GM18505 (cell line): Measurements from ENCODE around the gene ZMYND19.
"Not testable (repeated sequence)": the region's sequence is repeated elsewhere in the genome, so short reads cannot be mapped to it uniquely, and the experiment has no call there.

Experiments
- ATAC-seq: cut with Tn5 transposase; IDR thresholded peaks from one replicate; pipeline ENCODE4 v1.9.1; 2021; ENCODE audit not compliant: unreplicated experiment
- POLR2A ChIP-seq: IDR thresholded peaks from 4 replicates; pipeline ENCODE4 v1.6.1; 2011; ENCODE audit warnings: borderline replicate concordance; ENCODE audit not compliant: insufficient read depth, insufficient read length; ENCODE audit errors: extremely low read depth

Gene ZMYND19

DNA sequence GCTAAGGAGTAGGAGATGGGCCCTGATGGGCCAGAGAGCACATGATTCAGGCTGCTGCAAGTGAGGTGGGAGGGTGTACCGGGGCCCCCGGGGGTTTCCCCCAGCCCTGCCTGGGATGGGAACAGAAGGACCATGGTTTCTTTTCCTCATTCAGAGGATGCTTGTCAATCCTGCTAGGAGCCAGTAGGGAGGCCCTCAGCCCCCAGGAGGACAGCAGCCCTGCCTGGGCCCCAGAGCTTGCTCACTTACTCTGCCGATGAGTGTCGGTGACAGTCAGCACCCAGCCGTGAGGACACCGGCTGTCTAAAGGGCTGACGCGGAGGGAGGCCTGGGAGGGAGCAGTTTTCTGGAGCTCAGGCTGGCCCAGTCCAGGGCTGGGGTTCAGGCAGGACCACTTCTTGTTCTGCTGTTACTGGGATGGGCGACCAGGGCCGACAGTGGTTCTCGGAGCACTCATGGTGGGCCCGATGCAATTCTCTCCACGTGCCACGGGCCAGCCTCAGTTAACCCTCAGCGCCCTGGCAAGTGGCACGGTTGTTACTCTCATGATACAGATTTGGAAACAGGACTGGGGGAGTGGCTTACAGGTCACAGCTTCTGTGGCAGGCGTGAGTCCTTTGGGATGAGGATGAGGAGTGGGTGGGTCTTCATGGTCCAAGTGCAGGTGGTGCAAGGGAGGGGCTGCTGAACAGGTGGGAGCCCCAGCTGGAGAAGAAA lies 17.0 kb upstream of the ZMYND19 start:
- no peak for ATAC-seq
- no peak for TF ChIP-seq POLR2A

DNA sequence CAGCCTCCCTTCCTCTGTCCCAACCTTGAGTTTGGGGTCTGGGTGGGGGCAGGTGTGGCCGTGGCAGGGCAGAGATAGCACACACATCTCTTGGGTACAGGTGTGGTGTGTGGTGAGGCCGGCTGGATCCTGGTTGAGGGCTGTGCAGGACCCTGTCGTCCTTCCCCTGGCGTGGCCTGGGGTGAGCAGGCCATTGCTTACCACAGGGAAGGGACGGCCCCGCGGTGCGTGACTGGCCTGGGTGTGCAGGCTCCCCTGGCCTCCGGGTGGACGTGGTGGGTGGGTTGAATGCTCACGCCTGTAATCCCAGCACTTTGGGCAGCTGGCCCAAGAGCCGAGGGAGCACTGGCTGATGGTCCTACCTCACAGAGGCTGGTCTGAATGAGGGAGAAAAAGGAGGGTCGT lies 16.4 kb upstream of the ZMYND19 start:
- ATAC-seq, result no peak
- TF ChIP-seq POLR2A, result no peak

DNA sequence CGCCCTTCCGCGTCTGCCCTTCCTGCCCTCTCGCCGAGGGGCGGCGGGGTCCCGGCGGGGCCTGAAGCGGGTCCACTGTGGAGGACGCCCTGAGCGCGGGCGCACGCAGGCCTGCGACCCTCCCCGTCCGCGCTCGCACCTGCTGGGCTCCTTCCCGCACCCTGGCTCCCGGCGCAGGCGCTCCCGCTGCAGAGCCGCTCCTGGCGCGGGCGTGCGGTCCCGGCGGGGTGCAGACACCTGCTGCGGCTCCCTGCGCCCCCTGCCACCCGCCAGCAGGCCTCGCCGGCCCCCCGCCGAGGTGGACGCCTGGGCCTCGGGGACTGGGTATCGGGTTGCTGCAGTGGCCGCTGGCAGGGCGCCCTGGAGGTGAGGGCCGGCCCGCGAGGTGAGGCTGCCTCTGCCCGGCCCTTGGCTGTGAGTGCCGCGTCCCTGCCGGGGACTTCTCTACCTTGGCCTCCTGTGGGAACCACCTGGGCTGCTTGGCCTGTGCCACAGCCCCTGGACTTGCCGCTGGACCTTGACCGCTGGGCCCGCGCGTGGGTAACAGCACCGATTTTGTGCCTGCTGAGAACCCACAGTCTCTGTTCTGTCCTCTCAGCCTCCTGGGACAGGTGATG lies 15.8 kb upstream of the ZMYND19 start:
- no peak for TF ChIP-seq POLR2A
- ATAC-seq, result peak; percentile 5

DNA sequence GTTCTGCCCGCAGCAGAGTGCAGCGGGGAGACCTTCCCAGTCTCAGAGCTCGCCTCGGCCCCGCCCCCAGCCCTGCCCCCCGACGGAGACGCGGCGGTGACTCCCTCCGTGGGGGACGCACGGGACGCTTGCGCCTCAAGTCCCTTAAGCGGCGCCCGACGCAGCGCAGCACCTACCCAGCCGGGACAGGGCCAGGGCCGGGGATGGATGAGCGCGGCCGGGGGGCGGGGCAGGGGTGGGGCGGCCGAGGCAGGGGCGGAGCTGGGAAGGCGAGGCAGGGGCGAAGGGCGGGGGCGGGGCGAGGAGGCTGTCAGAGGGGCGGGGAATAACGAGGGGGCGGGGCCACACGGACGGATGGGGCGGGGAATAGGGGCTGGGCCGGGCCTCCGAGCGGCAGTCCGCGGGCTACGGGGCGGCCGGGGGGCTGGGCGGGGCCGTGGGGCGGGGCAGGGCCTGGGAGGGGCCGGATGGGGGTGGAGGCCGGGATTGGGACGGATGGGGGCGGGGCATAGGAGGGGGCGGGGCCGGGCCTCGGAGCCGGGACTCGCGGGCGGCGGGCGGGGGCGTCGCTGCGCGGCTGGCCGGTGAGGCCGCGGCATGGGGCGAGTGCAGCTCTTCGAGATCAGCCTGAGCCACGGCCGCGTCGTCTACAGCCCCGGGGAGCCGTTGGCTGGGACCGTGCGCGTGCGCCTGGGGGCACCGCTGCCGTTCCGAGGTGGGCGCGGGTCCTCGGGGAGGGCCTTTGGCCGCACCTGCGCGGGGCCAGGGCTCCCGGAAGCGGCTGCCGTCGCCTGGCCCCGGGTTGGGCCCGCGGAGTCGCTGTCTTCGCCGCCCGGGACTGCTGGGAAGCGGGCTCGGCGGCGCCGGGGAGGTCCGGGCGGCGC lies 15.1 kb upstream of the ZMYND19 start, which contains the start of gene ARRDC1:
TSS of gene ARRDC1 (plus strand) at position 566 of the 884 bp plus-strand sequence. CDS start at position 598, 32 bp downstream.
- peak; percentile 83 for TF ChIP-seq POLR2A
- ATAC-seq, result peak; percentile 67

DNA sequence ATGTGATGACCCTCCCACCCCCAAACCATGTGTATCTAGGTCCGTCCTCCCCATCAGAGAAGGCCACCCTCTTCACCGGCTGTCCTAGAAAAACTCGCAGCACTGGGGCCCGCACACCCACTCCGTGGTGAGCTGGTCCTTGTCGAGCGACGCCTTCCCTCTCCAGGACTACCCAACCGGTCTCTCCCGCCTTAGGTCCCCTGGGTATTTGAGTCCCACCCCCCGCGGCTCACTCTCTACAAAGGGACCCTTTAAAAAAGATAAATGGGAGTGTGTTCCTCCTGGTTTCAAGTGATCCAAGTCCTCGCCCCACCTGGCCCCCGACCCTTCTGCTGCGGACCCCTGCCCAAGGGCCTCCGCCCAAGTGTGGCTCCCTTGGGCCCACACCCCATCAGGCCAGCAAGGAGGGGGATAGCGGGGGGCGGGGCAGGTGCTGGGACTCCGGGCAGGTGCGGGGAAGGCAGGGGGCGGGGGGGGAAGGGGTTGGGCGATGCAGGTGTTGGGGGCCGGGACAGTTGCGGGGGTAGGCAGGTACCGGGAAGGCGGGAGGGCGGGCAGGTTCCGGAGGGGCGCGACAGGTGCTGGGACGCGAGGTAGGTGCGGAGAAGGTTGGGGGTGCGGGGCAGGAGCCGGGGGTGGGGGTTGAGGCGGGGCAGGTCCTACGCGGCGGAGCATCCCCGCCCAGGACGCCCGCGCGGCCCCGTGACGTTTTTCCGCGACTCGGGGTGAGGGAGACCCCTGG lies 14.2 kb upstream of the ZMYND19 start:
- ATAC-seq, result no peak

DNA sequence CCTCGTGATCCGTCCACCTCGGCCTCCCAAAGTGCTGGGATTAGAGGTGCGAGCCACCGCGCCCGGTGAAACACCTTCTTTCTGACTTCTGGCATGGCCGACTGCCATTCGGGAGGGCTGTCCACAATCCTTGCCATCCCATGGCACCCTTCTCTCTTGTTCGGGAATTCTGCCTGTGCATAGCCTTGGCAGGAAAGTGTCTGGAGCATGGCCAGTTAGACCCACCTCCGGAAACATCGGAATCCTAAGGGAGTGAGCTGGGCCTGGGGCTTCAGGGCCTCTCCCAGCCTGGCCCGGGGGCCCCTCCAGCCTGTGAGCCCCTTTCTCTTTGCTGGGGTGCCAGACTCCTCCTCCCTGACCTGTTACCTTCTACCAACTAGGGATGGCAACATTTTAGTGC lies 13.6 kb upstream of the ZMYND19 start:
- no peak for ATAC-seq
- TF ChIP-seq POLR2A, result no peak

More for the DNA sequence above, 14.2 kb upstream of the ZMYND19 start:
- no peak for TF ChIP-seq POLR2A

DNA sequence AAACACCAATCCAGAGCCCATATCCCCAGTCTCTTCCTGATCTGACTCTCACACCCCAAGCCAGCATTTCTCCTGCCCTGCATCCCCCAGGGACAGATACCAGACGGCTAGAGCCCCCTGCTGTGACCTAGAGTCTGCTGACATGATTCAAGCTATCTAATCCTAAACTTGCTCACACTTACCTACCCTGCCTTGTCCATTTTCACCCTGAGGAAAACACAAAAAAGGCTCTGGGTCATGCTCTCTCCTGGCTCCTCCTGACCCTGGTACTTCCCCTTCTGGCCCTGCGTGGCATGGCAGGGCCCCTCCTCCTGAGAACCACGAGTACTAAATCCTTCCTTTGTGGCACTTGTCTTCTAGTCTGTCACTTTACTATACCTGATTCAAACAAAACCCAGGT lies 12.3 kb upstream of the ZMYND19 start:
- TF ChIP-seq POLR2A, result no peak
- no peak for ATAC-seq

DNA sequence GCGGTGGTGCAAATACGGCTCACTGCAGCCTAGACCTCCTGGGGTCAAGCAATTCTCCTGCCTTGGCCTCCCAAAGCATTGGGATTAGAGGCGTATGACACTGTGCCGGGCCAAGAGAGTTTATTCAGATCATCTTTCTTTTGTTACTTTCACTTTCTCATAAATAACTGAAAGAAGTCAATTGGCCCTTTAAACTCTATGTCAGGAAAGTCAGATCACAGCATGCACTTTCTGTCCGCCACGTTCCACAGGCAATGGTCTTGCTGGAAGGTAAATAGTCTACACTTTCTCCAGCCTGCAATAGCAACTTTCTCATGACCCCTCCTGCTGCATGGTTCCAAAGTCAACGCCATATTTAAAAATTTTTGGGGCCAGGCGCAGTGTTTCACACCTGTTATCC lies 8.6 kb upstream of the ZMYND19 start:
- no peak for TF ChIP-seq POLR2A
- ATAC-seq, result no peak

DNA sequence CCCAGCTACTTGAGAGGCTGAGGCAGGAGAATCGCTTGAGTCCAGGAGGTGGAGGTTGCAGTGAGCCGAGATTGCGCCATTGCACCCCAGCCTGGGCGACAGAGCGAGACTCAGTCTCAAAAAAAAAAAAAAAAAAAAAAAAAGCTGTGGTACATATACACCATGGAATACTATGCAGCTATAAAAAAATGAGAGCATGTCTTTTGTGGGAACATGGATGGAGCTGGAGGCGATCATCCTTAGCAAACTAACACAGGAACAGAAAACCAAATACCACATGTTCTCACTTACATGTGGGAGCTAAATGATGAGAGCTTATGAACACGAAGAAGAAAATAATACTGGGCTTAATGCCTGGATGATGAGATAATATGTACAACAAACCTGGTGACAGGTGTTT lies 6.3 kb upstream of the ZMYND19 start:
- not testable (repeated sequence) for ATAC-seq

DNA sequence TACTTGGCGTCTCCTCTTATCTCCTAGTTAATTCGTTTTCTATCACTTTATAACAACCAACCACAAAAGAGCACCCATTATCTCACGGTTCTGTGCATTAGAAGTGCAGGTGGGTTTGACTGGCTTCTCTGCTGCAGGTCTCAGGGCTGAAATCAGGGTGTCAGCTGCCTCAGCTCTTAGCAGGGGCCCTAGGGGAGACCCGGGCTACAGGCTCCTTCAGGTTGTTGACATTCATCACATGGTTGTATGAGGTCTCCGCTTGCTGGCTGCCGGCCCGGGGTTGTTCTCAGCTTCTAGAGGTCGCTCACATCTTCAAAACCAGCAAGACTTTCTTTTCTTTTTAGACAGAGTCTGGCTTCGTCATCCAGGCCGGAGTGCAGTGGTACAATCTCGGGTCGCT lies 2.9 kb upstream of the ZMYND19 start:
- no peak for ATAC-seq

DNA sequence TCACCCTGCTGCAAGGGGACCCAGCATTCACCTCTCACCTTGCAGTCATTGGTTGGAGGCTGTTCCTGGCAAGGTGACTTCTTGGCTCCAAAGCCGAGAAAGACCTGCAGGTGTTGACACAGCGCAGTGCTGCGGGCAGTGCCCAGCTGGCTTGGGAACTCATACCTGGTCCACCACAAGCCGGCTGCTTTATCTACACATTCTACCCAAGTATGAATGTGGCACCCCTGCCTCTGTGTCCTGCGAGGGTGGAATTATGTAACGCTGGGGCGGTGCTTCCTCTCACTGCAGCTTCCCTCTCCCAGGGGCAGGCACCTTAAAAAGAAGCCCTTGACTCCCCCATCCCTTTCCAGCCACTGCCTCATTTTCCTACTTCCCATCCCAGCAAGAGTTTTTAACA lies 2.5 kb upstream of the ZMYND19 start:
- ATAC-seq, result no peak
- TF ChIP-seq POLR2A, result no peak

More for the DNA sequence above, 2.9 kb upstream of the ZMYND19 start:
- TF ChIP-seq POLR2A, result no peak

DNA sequence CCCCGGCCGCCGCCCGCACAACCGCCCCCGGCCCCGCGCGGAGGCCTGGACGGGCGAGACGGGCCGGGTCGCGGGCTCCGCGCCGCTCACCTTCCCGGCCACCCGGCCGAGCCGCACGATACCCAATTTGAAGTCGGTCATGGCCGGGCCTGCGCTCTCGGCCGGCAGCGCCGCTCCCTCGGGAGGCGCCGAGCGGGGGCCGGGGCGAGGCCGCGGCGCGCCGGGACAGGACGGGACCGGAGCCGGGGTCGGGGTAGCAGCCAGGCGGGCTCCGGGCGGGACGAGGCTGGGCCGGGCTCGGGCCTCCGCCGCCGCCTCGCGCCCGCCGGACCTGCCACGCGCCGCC lies 216 bp downstream of the ZMYND19 start:
- peak; percentile 39 for ATAC-seq

More for the DNA sequence above, 216 bp downstream of the ZMYND19 start:
- no peak for TF ChIP-seq POLR2A
